Vagina (tissue), 2 donors: Measurements from ENCODE around the gene KCNA10. TPM values are rescaled to one million over a fixed set of nuclear protein-coding genes. Genes with fewer than 3 reads are reported as not detected.
"Not testable (repeated sequence)": the region's sequence is repeated elsewhere in the genome, so short reads cannot be mapped to it uniquely, and the experiment has no call there.

Source experiments
- DNase-seq, 2 donors: peaks; one replicate each; pipeline ENCODE4 v3.0.0-alpha.2; 2017; ENCODE audit errors: extremely low spot score in 2 of 2
- H3K27ac ChIP-seq: fragments of 200-600 bp; sonication (generic); one replicate; pipeline ENCODE4 v1.5.1; 2019
- H3K27me3 ChIP-seq: fragments of 200-600 bp; sonication (generic); one replicate; pipeline ENCODE4 v1.5.1; 2019
- H3K36me3 ChIP-seq, 2 donors: fragments of 200-600 bp; sonication (generic); one replicate each; pipeline ENCODE4 v1.5.1; 2017 to 2019
- H3K4me1 ChIP-seq: fragments of 200-600 bp; sonication (generic); one replicate; pipeline ENCODE4 v1.5.1; 2019
- H3K4me3 ChIP-seq, 2 donors: fragments of 200-600 bp; sonication (generic); 1 replicate in 1 of 2; 2 replicates in 1 of 2; pipeline ENCODE4 v1.5.1; 2016 to 2019
- H3K9me3 ChIP-seq: fragments of 200-600 bp; sonication (generic); one replicate; pipeline ENCODE4 v1.5.1; 2019
- POLR2A ChIP-seq, 2 donors: fragments of 450-650 bp; IDR thresholded peaks; one replicate each; pipeline ENCODE4 v1.6.1; 2017; ENCODE audit warnings: antibody characterized with exemption in 2 of 2, mild to moderate bottlenecking in 2 of 2, moderate library complexity in 2 of 2
- POLR2AphosphoS5 ChIP-seq, 2 donors: sonication (generic); formaldehyde crosslinking; IDR thresholded peaks; one replicate each; pipeline ENCODE4 v1.9.0; 2017; ENCODE audit warnings: antibody characterized with exemption in 2 of 2, mild to moderate bottlenecking in 2 of 2, low read depth in 1 of 2; ENCODE audit not compliant: insufficient read depth in 1 of 2
- intact Hi-C: fragments of 100-400 bp; cut with DNase I; formaldehyde crosslinking; loops from one replicate; pipeline ENCODE4 v1.15.1; 2023
- total RNA-seq: library from RNA; depleted of rRNA; stranded (reverse); fragments of >200 nt; gene quantifications from one replicate; pipeline ENCODE4 v1.2.3, GENCODE V29; 2016
- TF ChIP-seq, protein P1 (sequence below), 3 experiments: fragments of 450-650 bp in 2 of 3; fragments of 200-600 bp in 1 of 3; sonication (generic) in 1 of 3; IDR thresholded peaks; one replicate each; pipeline ENCODE4 v1.5.1; 2017 to 2019; ENCODE audit warnings: antibody characterized with exemption in 3 of 3, mild to moderate bottlenecking in 2 of 3, moderate library complexity in 2 of 3

The KCNA10 gene
- total RNA-seq, 1 donor from 2014 or later: not detected

DNA sequence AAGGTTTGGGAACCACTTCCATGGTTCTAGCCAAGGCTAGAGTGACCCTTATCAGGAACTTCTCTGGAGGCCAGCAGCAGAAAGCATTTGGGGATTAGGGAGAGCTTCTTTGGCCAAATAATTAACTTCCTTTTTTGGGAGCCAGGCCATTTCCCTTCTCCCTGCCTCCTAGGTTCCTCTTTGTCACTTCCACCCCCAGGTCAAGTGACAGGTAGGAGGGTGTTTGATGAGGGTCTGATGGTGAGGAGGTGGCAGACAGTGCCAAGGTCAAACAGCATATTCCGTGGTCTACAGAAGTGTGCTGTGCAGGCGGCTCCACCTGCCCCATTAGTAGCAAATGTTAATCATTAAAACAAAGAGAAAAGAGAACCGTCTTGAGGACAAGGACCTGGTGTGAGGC lies 1.9 kb upstream of the KCNA10 start:
- H3K27ac ChIP-seq: no peak overlapping the region
- H3K36me3 ChIP-seq: no peaks in the 10 kb centered on the region
- no peaks in the 10 kb centered on the region for H3K27me3 ChIP-seq
- intact Hi-C loops: no loop called here
- no peak for TF ChIP-seq POLR2A (IDR thresholded peaks at IDR 0.05)
- TF ChIP-seq, protein P1, sequence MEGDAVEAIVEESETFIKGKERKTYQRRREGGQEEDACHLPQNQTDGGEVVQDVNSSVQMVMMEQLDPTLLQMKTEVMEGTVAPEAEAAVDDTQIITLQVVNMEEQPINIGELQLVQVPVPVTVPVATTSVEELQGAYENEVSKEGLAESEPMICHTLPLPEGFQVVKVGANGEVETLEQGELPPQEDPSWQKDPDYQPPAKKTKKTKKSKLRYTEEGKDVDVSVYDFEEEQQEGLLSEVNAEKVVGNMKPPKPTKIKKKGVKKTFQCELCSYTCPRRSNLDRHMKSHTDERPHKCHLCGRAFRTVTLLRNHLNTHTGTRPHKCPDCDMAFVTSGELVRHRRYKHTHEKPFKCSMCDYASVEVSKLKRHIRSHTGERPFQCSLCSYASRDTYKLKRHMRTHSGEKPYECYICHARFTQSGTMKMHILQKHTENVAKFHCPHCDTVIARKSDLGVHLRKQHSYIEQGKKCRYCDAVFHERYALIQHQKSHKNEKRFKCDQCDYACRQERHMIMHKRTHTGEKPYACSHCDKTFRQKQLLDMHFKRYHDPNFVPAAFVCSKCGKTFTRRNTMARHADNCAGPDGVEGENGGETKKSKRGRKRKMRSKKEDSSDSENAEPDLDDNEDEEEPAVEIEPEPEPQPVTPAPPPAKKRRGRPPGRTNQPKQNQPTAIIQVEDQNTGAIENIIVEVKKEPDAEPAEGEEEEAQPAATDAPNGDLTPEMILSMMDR (IDR thresholded peaks at IDR 0.05): no peak
- TF ChIP-seq POLR2AphosphoS5 (IDR thresholded peaks at IDR 0.05; ENCODE audit: insufficient read depth in 1 of 2, low read depth in 1 of 2): no peak
- no peaks in the 10 kb centered on the region for H3K4me1 ChIP-seq
- H3K9me3 ChIP-seq: no peaks in the 10 kb centered on the region
- no peak overlapping the region for H3K4me3 ChIP-seq
- DNase-seq: no peak

GRCh38 chr1:110515891-110516290 lies 3.1 kb downstream of the KCNA10 start:
- TF ChIP-seq POLR2AphosphoS5 (IDR thresholded peaks at IDR 0.05; ENCODE audit: insufficient read depth in 1 of 2, low read depth in 1 of 2) (no peak), POLR2A (IDR thresholded peaks at IDR 0.05) (no peak)
- TF ChIP-seq, protein P1 (IDR thresholded peaks at IDR 0.05): no peak
- no peaks in the 10 kb centered on the region for H3K4me1 ChIP-seq
- no peaks in the 10 kb centered on the region for H3K36me3 ChIP-seq
- no peak overlapping the region for H3K4me3 ChIP-seq
- intact Hi-C loops: no loop called here
- H3K27ac ChIP-seq: no peak overlapping the region
- H3K27me3 ChIP-seq: no peaks in the 10 kb centered on the region
- no peaks in the 10 kb centered on the region for H3K9me3 ChIP-seq
- DNase-seq: no peak

- Histone ChIP-seq H3K4me3 (no peak overlapping the region), H3K4me1 (no peaks in the 10 kb centered on the region), H3K9me3 (no peaks in the 10 kb centered on the region), H3K36me3 (no peaks in the 10 kb centered on the region), H3K27ac (no peak overlapping the region), H3K27me3 (no peaks in the 10 kb centered on the region)
- no peak for DNase-seq
- intact Hi-C loops: no loop called here
- TF ChIP-seq, protein P1 (IDR thresholded peaks at IDR 0.05): no peak
- TF ChIP-seq POLR2A (IDR thresholded peaks at IDR 0.05) (no peak), POLR2AphosphoS5 (IDR thresholded peaks at IDR 0.05; ENCODE audit: insufficient read depth in 1 of 2, low read depth in 1 of 2) (no peak)
Measured at GRCh38 chr1:110515041-110515440, 3.9 kb downstream of the KCNA10 start.

GRCh38 chr1:110513511-110513910 lies 5.5 kb downstream of the KCNA10 start:
- no peaks in the 10 kb centered on the region for H3K27me3 ChIP-seq
- no peaks in the 10 kb centered on the region for H3K36me3 ChIP-seq
- H3K4me1 ChIP-seq: no peaks in the 10 kb centered on the region
- no peak for TF ChIP-seq POLR2A (IDR thresholded peaks at IDR 0.05)
- TF ChIP-seq, protein P1 (IDR thresholded peaks at IDR 0.05): no peak
- no peak for TF ChIP-seq POLR2AphosphoS5 (IDR thresholded peaks at IDR 0.05; ENCODE audit: insufficient read depth in 1 of 2, low read depth in 1 of 2)
- intact Hi-C loops: no loop called here
- H3K27ac ChIP-seq: no peak overlapping the region
- H3K4me3 ChIP-seq: no peak overlapping the region
- no peak for DNase-seq
- no peaks in the 10 kb centered on the region for H3K9me3 ChIP-seq

DNA sequence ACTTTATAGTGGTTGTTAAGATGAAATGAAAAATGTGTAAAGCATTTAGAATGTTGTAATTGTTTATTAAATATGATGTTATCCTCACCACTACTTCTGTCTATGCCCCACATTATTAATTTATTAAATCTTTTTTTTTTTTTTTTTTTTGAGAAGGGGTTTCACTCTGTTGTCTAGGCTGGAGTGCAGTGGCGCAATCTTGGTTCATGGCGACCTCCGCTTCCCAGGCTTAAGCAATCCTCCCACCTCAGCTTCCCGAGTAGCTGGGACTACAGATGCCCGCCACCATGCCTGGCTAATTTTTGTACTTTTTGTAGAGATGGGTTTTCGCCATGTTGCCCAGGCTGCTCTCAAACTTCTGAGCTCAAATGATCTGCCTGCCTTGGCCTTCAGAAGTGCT lies 7.5 kb downstream of the KCNA10 start:
- no peak for DNase-seq
- TF ChIP-seq, protein P1 (IDR thresholded peaks at IDR 0.05): no peak
- no peak for TF ChIP-seq POLR2A (IDR thresholded peaks at IDR 0.05)
- no peak for TF ChIP-seq POLR2AphosphoS5 (IDR thresholded peaks at IDR 0.05; ENCODE audit: insufficient read depth in 1 of 2, low read depth in 1 of 2)
- H3K4me3 ChIP-seq: no peak overlapping the region
- no peaks in the 10 kb centered on the region for H3K36me3 ChIP-seq
- no peak overlapping the region for H3K27ac ChIP-seq
- no peaks in the 10 kb centered on the region for H3K4me1 ChIP-seq
- no peaks in the 10 kb centered on the region for H3K9me3 ChIP-seq
- intact Hi-C loops: no loop called here
- H3K27me3 ChIP-seq: no peaks in the 10 kb centered on the region

DNA sequence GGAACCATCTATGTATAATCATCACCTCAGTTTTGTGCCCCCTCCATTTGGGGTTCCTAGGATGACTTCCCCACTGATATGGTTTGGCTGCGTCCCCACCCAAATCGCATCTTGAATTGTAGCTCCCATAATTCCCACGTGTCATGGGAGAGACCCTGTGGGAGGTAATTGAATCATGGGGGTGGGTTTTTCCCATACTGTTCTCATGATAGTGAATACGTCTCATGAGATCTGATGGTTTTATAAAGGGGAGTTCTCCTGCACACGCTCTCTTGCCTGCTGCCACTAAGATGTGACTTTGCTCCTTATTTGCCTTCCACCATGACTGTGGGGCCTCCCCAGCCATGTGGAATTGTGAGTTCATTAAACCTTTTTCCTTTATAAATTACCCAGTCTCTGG lies 8.1 kb downstream of the KCNA10 start:
- H3K4me3 ChIP-seq, H3K4me1 ChIP-seq, intact Hi-C loops, H3K9me3 ChIP-seq, H3K27ac ChIP-seq, H3K27me3 ChIP-seq, DNase-seq, H3K36me3 ChIP-seq: not testable (repeated sequence)
